ENCODE data around the gene PPM1H.

GRCh38 chr12:62832558-62832957 is 102.4 kb downstream of the PPM1H start:
- no peak for TF ChIP-seq CTCF (IDR thresholded peaks at IDR 0.05)
- no peak for TF ChIP-seq POLR2AphosphoS5 (IDR thresholded peaks at IDR 0.05)

All from sigmoid colon (tissue), 4 donors.